ENCODE measurements around the gene CTSE. TPM values are rescaled to one million over a fixed set of nuclear protein-coding genes. Genes with fewer than 3 reads are reported as not detected.

Gene CTSE
- total RNA-seq, 2 experiments from 2014 or later: not detected

DNA sequence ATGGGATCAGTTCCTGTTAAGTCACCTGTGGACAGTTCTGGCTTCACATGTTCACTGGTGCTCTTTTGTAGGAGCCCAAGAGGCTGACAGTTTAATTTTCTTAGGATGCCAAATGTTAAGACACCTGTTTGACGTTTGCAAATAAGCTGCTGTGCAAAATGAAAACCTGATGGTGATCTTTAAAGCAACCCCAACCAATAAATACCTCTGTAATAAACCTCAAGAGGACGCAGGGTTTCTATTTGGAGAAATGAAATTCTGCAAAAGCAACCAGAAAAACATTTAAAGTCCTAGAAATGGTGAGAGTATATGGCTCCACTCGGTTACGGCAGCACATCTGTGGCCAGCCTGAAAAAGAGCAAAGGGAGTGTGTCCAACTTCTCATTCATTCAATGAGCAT lies 23.6 kb upstream of the CTSE start:
- peaks cover 36% of the 10 kb centered on the region for H3K4me1 Mint-ChIP-seq (ENCODE audit: low read depth)
- intact Hi-C loops (cut with micrococcal nuclease): no loop called here
- no peaks in the 10 kb centered on the region for H3K9me3 Mint-ChIP-seq
- H3K4me3 Mint-ChIP-seq: no peak overlapping the region
- no peak overlapping the region for H3K27ac Mint-ChIP-seq
- CTCF ChIA-PET: interaction anchor here (0.6 kb wide), 1 partner anchor 455 kb away, joined by 3 read pairs; no protein-coding TSS in a partner anchor
- DNase-seq: no peak
- H3K36me3 Mint-ChIP-seq (ENCODE audit: low read depth): no peaks in the 10 kb centered on the region
- peaks cover 11% of the 10 kb centered on the region for H3K27me3 Mint-ChIP-seq (ENCODE audit: low read depth)

DNA sequence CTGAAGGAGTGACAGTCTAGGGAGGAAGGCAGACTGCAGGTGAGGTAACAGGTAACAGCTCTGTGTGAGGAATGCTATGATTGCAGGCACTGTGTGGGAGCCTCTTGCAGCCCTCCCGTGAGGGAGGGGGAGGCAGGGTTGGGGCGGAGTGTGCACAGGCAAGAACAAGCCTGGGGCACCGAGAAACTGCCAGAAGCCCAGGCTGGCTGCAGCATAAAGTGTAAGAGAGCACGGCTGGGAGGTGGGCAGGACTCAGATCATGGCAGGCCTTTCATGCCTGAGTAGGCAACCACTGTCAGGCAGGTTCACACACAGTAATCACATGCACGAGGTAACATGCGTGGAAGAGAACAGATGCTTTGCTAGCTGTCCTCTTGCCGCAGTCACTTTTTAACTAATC lies 17.9 kb upstream of the CTSE start:
- Mint-ChIP-seq H3K4me1 (ENCODE audit: low read depth) (peaks cover 10% of the 10 kb centered on the region), H3K4me3 (no peak overlapping the region), H3K9me3 (no peaks in the 10 kb centered on the region), H3K36me3 (ENCODE audit: low read depth) (no peaks in the 10 kb centered on the region), H3K27me3 (ENCODE audit: low read depth) (peaks cover 3% of the 10 kb centered on the region), H3K27ac (no peak overlapping the region)
- intact Hi-C loops (cut with micrococcal nuclease): no loop called here
- CTCF ChIA-PET: no interaction called here
- DNase-seq: no peak

DNA sequence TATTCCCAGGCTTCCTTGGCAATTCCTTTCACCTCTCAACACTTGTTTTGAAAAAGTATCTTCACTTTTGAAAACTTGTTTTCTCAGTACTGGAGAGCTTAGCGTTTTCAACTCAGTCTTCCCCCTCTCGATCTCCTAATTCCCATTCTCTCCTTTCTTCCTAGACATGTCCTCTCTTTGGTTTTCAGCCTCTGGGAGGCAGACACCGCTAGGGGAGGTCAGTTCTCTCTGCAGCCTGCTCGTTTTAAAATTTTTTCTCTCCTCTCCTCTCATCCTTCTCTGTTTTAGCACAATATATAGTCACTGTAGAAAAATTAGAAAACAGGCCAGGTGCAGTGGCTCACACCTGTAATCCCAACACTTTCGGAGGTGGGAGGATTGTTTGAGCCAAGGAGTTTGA lies 16.6 kb upstream of the CTSE start:
- Mint-ChIP-seq H3K4me1 (ENCODE audit: low read depth) (peaks cover 12% of the 10 kb centered on the region), H3K36me3 (ENCODE audit: low read depth) (no peaks in the 10 kb centered on the region), H3K27ac (no peak overlapping the region), H3K27me3 (ENCODE audit: low read depth) (no peaks in the 10 kb centered on the region), H3K4me3 (no peak overlapping the region), H3K9me3 (no peaks in the 10 kb centered on the region)
- DNase-seq: no peak
- CTCF ChIA-PET: interaction anchor here (1.0 kb wide), 1 partner anchor 9 kb away, joined by 5 read pairs; no protein-coding TSS in a partner anchor
- intact Hi-C loops (cut with micrococcal nuclease): no loop called here

DNA sequence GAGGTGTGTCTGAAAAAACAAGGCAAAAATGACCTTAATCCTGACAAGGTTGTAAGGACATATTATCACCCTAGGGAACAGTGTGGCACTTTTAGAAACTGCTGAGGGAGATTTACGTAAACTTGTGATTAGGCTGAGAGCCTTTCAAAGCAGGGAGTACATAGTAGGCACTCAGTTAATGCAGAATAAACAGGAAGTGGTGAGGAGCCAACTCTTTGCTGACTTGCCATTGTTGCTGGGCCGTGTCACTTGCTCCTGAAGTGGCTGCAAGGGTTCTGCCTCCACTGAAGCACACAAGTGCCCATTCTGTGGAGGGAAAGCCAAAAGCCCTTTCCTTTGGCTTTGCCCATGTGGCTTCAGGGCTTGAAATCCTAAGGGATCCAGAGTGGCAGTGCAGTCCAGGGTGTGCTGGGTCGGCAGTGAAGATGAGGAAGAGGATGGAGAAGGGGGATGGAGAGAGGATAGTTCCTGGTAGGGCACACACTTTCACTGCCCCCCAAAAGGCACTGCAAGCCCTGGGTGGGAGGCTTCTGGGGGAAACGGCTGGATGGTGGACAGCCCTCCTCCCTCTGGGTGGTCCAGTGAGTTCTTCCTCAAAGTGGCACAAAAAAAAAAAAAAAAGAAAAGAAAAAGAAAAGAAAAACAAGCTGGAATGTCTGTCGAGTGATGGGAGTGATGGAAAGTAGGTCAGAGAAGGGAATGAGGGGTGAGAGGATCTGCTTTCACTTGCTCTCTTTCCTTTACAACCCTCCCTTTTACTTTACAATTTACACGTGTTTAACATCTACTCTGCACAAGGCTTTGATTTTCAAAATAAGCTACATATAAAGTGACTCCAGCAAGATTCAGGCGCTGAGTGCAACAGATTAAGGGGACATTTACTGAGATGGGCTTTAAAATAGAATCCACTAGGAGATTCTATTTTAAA lies 15.6 kb upstream of the CTSE start:
- Mint-ChIP-seq H3K27ac (no peak overlapping the region), H3K27me3 (ENCODE audit: low read depth) (peaks cover 6% of the 10 kb centered on the region), H3K36me3 (ENCODE audit: low read depth) (no peaks in the 10 kb centered on the region), H3K4me1 (ENCODE audit: low read depth) (peaks cover 18% of the 10 kb centered on the region), H3K4me3 (no peak overlapping the region), H3K9me3 (no peaks in the 10 kb centered on the region)
- CTCF ChIA-PET: interaction anchor here (0.6 to 1.4 kb wide), 5 partner anchors 8 to 407 kb away, joined by 3 to 5 read pairs (median 3); no protein-coding TSS in a partner anchor
- intact Hi-C loops (cut with micrococcal nuclease): no loop called here
- DNase-seq: no peak

DNA sequence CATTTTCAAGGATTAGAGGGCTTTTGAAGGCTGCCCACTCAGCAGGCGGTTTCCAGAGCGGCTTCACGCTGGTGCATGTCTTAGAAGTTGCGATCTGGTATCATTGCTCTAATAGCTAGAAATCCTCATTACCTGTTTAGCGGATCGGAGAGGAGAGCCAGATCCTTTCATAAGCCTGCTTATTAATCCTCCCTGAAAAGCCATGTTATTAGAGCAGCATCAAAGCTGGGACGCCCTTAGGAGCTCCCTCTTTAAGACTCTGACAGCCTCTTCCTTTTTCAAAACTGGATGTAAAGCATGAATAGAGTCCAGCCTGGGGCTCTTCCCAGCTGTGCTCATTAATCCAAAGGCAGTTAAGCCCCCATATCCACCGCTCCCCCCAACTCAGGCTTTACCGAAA lies 13.9 kb upstream of the CTSE start:
- H3K4me3 Mint-ChIP-seq: no peak overlapping the region
- CTCF ChIA-PET: interaction anchor here (0.7 to 1.7 kb wide), 5 partner anchors 11 to 71 kb away, joined by 3 to 8 read pairs (median 3); no protein-coding TSS in a partner anchor
- intact Hi-C loops (cut with micrococcal nuclease): no loop called here
- no peaks in the 10 kb centered on the region for H3K9me3 Mint-ChIP-seq
- peaks cover 12% of the 10 kb centered on the region for H3K27me3 Mint-ChIP-seq (ENCODE audit: low read depth)
- no peak overlapping the region for H3K27ac Mint-ChIP-seq
- no peak for DNase-seq
- H3K4me1 Mint-ChIP-seq (ENCODE audit: low read depth): peaks cover 18% of the 10 kb centered on the region
- H3K36me3 Mint-ChIP-seq (ENCODE audit: low read depth): no peaks in the 10 kb centered on the region

DNA sequence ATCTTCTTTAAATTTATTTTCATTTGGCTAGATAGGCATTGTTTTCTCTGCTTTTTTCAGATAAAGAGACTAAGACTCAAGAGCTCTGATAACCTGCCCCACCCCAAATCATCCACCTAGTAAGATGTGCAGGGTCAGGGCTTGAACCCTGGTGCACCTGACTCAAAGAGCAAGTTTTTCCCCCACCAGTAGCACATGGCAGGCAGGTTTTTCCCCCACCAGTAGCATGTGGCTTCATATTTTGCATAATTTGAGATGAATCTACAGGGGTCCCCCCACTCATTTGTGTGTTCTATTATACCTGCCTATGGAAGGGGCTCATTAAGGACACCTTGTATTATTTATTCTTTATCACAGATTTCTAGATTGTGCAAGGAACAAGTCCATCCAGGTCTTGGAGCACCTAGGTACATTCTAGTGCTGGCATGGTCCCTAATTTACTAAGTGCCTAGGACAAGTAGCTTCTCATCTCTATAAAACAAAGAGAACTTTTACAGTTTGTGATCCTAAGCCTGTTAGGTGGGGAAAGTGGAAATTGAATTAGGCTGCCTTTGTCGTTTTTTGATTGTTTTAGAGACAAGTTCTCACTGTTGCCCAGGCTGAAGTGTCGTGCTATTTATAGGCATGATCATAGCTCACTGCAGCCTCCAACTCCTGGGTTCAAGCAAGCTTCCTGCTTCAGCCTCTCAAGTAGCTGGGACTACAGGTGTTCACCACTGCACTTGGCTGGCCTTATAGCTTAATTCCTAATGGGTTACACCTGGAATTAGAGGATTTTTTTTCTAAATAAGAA lies 13.2 kb upstream of the CTSE start:
- H3K9me3 Mint-ChIP-seq: no peaks in the 10 kb centered on the region
- no peak overlapping the region for H3K27ac Mint-ChIP-seq
- H3K36me3 Mint-ChIP-seq (ENCODE audit: low read depth): no peaks in the 10 kb centered on the region
- CTCF ChIA-PET: interaction anchor here (0.6 to 1.7 kb wide), 6 partner anchors 11 to 86 kb away, joined by 3 to 8 read pairs (median 4); no protein-coding TSS in a partner anchor
- H3K4me3 Mint-ChIP-seq: no peak overlapping the region
- H3K4me1 Mint-ChIP-seq (ENCODE audit: low read depth): peaks cover 18% of the 10 kb centered on the region
- peaks cover 12% of the 10 kb centered on the region for H3K27me3 Mint-ChIP-seq (ENCODE audit: low read depth)
- intact Hi-C loops (cut with micrococcal nuclease): loop anchor here (1.0 kb wide), 1 partner anchor 12 kb away; no protein-coding TSS in a partner anchor
- peak; percentile 37 for DNase-seq

DNA sequence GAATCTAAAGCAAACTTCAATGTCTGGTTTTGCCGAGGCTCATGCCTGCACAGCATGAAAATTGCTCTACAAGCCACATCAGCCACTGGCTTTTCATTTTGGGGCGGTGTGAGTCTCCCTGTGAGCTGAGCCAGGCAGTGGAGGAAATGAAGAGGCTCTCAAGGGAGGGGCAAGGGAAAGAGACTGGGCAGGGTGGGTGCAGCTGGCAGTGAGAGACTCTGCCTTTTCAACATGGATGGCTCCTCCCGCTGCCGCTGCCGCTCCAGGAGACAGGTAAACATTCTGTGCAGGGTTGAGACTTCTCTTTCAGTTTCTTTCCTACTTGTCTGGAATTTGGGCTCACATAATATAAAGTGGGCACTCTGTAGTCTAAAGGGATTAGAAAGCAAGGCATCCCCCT lies 11.3 kb upstream of the CTSE start:
- Mint-ChIP-seq H3K27ac (no peak overlapping the region), H3K4me3 (no peak overlapping the region), H3K4me1 (ENCODE audit: low read depth) (peaks cover 18% of the 10 kb centered on the region), H3K9me3 (no peaks in the 10 kb centered on the region), H3K36me3 (ENCODE audit: low read depth) (no peaks in the 10 kb centered on the region), H3K27me3 (ENCODE audit: low read depth) (peaks cover 14% of the 10 kb centered on the region)
- DNase-seq: no peak
- CTCF ChIA-PET: interaction anchor here (0.6 to 7.6 kb wide), 4 partner anchors 58 to 406 kb away, joined by 3 to 177 read pairs (median 4); no protein-coding TSS in a partner anchor
- intact Hi-C loops (cut with micrococcal nuclease): no loop called here

DNA sequence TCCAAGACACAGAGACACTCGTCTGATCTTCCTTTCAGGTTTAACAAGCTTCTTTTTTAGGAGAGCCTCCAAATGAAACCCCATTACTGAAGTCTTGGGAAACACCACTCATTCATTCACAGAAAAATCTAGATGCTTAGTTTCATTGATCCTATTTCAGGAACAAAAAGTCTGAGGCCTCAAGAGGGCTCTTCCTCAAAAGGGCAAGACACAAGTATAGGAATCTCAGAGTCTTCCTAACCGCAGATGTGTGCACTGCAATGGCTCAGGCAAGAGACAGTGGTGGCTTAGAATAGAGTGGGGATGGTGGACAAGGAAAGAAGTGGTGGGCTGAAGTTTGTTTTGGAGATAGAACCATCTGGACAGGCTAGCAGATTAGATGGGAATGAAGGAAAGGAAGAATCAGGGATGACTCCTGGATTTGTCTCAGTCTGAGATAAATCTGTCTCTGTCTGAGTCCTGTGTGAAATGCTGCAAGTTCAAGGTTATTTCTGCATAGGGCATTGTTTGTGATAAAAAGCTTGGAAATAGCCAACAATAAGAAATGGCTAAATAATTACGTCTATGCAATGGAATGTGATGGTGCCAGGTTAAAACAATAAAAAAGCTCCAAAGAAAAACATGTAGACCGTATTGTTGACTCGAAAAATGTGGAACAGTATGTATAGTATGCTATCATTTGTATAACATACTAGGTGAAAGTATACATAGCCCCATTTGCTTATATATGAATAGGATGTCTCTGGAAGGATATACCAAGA lies 8.9 kb upstream of the CTSE start:
- Mint-ChIP-seq H3K27ac (no peak overlapping the region), H3K4me1 (ENCODE audit: low read depth) (peaks cover 13% of the 10 kb centered on the region), H3K9me3 (no peaks in the 10 kb centered on the region), H3K36me3 (ENCODE audit: low read depth) (no peaks in the 10 kb centered on the region), H3K4me3 (no peak overlapping the region), H3K27me3 (ENCODE audit: low read depth) (peaks cover 18% of the 10 kb centered on the region)
- intact Hi-C loops (cut with micrococcal nuclease): no loop called here
- no peak for DNase-seq
- CTCF ChIA-PET: interaction anchor here (0.6 to 7.6 kb wide), 6 partner anchors 38 to 116 kb away, joined by 3 to 177 read pairs (median 4); no protein-coding TSS in a partner anchor

DNA sequence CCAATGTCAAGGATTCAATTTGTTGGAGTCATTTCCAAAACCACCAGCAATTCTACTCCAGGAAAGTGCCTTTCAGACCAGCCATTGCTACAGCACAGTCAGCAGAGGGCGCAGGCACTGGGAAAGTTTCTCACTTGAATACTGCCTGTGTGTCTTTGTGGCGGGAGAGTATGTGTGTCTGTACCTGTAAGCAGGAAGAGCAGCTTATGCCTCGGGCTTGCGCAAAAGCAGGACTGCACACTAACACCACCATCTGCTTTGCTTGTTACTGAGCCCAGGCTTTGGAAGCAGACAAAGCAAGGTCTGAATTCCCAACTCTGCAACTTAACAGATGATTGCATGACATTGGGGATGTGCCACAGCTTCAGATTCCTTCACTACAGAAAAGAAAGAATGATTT lies 7.0 kb upstream of the CTSE start:
- CTCF ChIA-PET: interaction anchor here (0.7 to 7.6 kb wide), 24 partner anchors 9 to 319 kb away, joined by 3 to 177 read pairs (median 3); no protein-coding TSS in a partner anchor
- Mint-ChIP-seq H3K9me3 (no peaks in the 10 kb centered on the region), H3K36me3 (ENCODE audit: low read depth) (no peaks in the 10 kb centered on the region), H3K27me3 (ENCODE audit: low read depth) (peaks cover 18% of the 10 kb centered on the region), H3K27ac (no peak overlapping the region), H3K4me3 (no peak overlapping the region), H3K4me1 (ENCODE audit: low read depth) (peaks cover 6% of the 10 kb centered on the region)
- DNase-seq: peak; percentile 86
- intact Hi-C loops (cut with micrococcal nuclease): loop anchor here (1.0 kb wide), 2 partner anchors 46 to 76 kb away; no protein-coding TSS in a partner anchor

DNA sequence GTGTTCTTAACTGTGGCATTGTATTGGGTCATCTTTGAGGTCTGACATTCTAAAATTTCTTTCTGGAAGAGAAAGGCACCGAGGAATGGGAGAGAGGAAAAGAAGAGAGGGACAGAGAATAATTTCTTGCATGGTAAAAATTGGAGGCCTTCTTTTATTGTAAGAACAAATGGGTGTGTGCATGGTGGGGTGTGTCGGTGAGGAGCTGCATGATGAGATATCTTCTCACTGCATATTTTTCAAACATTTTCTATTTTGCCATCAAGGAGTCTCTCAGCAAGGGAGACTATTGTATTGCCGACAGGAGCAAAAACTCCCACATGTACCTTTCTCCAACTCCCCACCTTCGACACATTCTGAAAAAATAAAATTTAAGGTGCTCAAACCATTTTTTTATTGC lies 6.5 kb upstream of the CTSE start:
- intact Hi-C loops (cut with micrococcal nuclease): loop anchor here (1.0 kb wide), 2 partner anchors 46 to 76 kb away; no protein-coding TSS in a partner anchor
- Mint-ChIP-seq H3K27ac (no peak overlapping the region), H3K4me3 (no peak overlapping the region), H3K9me3 (no peaks in the 10 kb centered on the region), H3K36me3 (ENCODE audit: low read depth) (no peaks in the 10 kb centered on the region), H3K27me3 (ENCODE audit: low read depth) (peaks cover 18% of the 10 kb centered on the region), H3K4me1 (ENCODE audit: low read depth) (peaks cover 5% of the 10 kb centered on the region)
- no peak for DNase-seq
- CTCF ChIA-PET: interaction anchor here (0.7 to 7.6 kb wide), 23 partner anchors 8 to 318 kb away, joined by 3 to 177 read pairs (median 3); no protein-coding TSS in a partner anchor

DNA sequence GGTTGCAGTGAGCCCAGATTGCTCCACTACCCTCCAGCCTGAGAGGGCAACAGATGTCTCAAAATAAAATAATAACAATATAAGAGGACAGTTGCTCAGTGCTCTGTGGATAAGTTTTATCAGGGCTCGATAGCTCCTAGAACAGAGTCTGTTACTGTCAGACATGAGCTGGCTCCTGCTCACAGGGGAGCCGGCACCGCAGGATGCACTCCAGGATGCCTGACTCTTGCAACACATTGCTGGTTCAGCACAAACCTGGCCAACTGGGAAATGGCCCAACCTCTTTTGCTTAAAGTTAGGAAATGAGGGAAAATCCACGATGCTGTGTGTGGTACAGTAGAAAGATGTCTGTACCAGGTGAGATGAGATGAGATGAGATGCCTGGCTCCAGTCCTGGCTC lies 5.8 kb upstream of the CTSE start:
- H3K4me1 Mint-ChIP-seq (ENCODE audit: low read depth): no peaks in the 10 kb centered on the region
- H3K27me3 Mint-ChIP-seq (ENCODE audit: low read depth): peaks cover 12% of the 10 kb centered on the region

More for the DNA sequence above, 5.8 kb upstream of the CTSE start:
- Mint-ChIP-seq H3K36me3 (ENCODE audit: low read depth) (no peaks in the 10 kb centered on the region), H3K27ac (no peak overlapping the region), H3K9me3 (no peaks in the 10 kb centered on the region), H3K4me3 (no peak overlapping the region)
- intact Hi-C loops (cut with micrococcal nuclease): no loop called here
- CTCF ChIA-PET: interaction anchor here (0.6 to 7.6 kb wide), 10 partner anchors 9 to 84 kb away, joined by 3 to 177 read pairs (median 6); no protein-coding TSS in a partner anchor
- DNase-seq: no peak

Data from activated naive CD4-positive, alpha-beta T cell treated with anti-CD3 and anti-CD28 coated beads for 36 hours (primary cell).